Measurements from ENCODE around the gene CCRL2.

- TF ChIP-seq EZH2phosphoT487 (IDR thresholded peaks at IDR 0.05; ENCODE audit: low read length) (no peak), CTCF (IDR thresholded peaks at IDR 0.05; ENCODE audit: low read length) (no peak)
Observed at GRCh38 chr3:46413951-46414350, 6.9 kb downstream of the CCRL2 start.
